Measurements from ENCODE around the gene RUNX3.

The RUNX3 gene

DNA sequence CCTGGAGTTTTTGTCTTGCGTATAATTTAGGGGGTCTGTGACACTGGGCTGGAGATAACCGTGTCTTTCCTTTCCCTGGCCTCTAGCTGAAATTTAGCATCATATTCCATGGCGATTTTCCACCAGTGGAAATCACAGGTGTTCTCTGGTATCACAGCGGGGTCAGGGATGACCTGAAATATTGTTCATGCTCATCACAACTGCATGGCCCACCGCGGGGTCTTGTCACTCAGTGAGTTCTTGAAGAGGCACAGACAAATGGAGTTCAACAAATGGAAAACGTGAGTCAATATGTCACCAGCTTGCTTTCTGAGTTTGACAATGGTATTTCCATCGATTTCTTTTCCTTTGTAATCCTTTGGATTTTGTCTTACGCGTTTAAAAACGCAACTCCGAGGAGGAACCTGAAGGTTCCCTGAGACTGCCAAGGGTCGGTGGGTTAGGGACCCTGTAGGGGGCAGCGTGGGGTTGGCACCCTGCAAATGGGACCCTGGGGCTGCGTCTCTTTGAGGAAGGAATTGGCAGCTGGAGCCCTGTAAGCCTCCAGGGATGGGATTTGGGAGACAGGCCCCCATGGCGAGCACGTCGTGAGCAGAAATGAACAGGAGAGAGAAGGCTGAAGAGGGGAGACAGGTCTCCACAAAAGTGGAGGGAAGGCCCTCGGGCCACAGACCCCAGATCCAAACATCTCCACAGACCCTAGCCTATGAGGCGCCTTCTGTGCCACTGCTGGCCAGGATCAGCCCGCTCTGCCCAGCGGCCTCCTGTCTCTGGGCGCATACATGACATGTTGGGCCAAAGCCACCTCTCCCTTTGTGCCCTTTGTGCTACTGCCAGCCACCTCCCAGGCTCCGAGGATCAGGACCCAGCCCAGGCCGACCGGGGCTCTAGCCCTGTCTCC lies 32.1 kb upstream of the RUNX3 start:
- TF ChIP-seq TAF1 (IDR thresholded peaks at IDR 0.05; ENCODE audit: low read depth) (no peak), NFIC (IDR thresholded peaks at IDR 0.05) (no peak), TEAD4 (IDR thresholded peaks at IDR 0.05) (no peak), YY1 (IDR thresholded peaks at IDR 0.05; ENCODE audit: low read depth) (no peak), TCF12 (IDR thresholded peaks at IDR 0.05; ENCODE audit: low read depth) (no peak), RAD21 (IDR thresholded peaks at IDR 0.05; ENCODE audit: low read depth) (no peak), ZBTB7A (IDR thresholded peaks at IDR 0.05; ENCODE audit: low read depth) (no peak), EGR1 (IDR thresholded peaks at IDR 0.05) (no peak), CREB1 (IDR thresholded peaks at IDR 0.05; ENCODE audit: low read depth) (no peak), MAX (IDR thresholded peaks at IDR 0.05) (no peak)
- TF ChIP-seq, protein P1, sequence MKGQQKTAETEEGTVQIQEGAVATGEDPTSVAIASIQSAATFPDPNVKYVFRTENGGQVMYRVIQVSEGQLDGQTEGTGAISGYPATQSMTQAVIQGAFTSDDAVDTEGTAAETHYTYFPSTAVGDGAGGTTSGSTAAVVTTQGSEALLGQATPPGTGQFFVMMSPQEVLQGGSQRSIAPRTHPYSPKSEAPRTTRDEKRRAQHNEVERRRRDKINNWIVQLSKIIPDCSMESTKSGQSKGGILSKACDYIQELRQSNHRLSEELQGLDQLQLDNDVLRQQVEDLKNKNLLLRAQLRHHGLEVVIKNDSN (IDR thresholded peaks at IDR 0.05): no peak

GRCh38 chr1:24961334-24961733 lies 31.3 kb upstream of the RUNX3 start:
- TF ChIP-seq CREB1 (IDR thresholded peaks at IDR 0.05; ENCODE audit: low read depth) (no peak), TAF1 (IDR thresholded peaks at IDR 0.05; ENCODE audit: low read depth) (no peak), ZBTB7A (IDR thresholded peaks at IDR 0.05; ENCODE audit: low read depth) (no peak), NFIC (IDR thresholded peaks at IDR 0.05) (no peak), TCF12 (IDR thresholded peaks at IDR 0.05; ENCODE audit: low read depth) (no peak), REST (IDR thresholded peaks at IDR 0.05; ENCODE audit: low read depth) (no peak), TEAD4 (IDR thresholded peaks at IDR 0.05) (no peak), RAD21 (IDR thresholded peaks at IDR 0.05; ENCODE audit: low read depth) (no peak), YY1 (IDR thresholded peaks at IDR 0.05; ENCODE audit: low read depth) (no peak)
- TF ChIP-seq, protein P1 (IDR thresholded peaks at IDR 0.05): no peak

DNA sequence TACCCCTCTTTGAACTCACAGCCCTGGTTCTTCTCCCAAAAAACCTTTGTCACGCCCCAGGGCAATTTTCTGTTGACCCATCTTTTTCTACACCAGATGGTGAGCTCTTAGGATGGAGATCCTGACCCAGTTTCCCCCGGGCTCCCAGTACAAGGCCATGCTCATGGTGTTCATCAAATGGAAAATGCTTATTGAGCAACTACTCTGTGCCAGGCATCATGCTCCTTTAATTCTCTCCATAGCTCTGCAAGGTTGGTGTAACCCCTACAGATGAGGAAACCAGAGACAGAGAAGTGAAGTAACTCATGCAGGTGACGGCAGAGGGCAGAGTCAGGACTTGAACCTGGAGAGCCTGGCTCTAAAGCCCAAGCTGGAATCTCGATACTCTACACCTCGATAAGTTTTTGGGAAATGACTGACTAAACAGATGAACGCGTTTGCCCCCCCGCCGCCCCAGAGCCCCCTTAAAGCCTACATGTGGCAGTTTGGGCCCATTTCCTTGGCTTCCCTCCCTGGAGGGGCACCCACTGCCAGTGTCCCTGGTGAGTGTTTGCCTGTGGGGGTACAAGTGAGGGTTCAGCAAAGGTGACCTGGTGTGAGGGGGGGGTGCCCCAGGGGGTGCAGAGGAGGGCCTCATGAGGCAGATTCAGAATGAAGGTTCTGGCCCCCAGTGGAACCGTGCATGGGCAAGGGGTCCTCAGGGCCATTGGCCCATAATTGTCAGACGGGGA lies 30.2 kb upstream of the RUNX3 start:
- TF ChIP-seq NFIC (IDR thresholded peaks at IDR 0.05): no peak
- TF ChIP-seq CREB1 (IDR thresholded peaks at IDR 0.05; ENCODE audit: low read depth): no peak
- no peak for TF ChIP-seq MAX (IDR thresholded peaks at IDR 0.05)
- no peak for TF ChIP-seq FOXM1 (IDR thresholded peaks at IDR 0.05; ENCODE audit: borderline replicate concordance, low read depth)
- TF ChIP-seq REST (IDR thresholded peaks at IDR 0.05; ENCODE audit: low read depth): no peak
- TF ChIP-seq TCF12 (IDR thresholded peaks at IDR 0.05; ENCODE audit: low read depth): no peak
- TF ChIP-seq EP300 (IDR thresholded peaks at IDR 0.05; ENCODE audit: borderline replicate concordance): no peak

- TF ChIP-seq EP300 (IDR thresholded peaks at IDR 0.05; ENCODE audit: borderline replicate concordance) (no peak), TAF1 (IDR thresholded peaks at IDR 0.05; ENCODE audit: low read depth) (no peak), CEBPB (IDR thresholded peaks at IDR 0.05) (no peak)
Measured at GRCh38 chr1:24959623-24959975, 29.5 kb upstream of the RUNX3 start.

DNA sequence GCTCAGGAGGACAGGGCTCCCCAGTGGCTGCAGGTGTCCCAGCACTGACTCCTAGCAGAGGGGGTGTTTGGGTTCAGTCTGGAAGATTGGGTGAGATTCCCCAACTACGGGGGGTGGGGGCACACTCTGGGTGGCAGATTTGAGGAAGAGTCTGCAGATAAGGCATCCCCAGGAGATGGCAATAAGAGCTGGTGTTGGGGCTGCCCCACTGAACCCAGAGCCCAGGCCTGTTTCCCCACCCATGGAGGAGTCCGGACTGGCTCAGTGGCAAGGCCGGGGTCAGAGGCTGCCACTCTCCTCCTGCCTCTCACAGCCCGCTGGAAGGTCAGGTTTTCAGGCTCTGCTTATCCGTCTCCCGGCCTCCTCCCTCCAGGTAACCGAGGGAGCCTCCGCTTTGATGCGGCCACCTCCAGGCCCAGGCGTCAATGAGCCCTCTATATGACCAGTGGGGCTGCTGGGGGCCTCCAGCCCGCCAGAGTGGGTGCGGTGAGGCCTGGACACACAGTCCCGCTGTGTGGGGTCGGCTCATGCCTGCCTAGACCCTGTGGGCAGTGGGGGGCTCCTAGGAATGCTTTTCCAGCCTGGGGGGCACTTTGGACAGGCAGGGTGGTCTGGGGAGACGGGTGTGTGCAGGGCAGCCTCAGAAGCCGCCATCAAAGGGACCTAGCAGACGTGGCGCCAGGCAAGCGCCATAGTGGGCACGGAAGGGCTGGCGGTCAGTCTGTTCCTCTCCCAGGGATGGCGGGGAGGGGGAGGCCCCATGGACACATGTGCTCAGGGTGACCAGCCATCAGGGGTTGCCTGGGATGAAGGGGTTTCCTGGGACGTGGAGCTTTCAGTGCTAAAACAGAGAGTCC lies 28.9 kb upstream of the RUNX3 start:
- TF ChIP-seq TCF12 (IDR thresholded peaks at IDR 0.05; ENCODE audit: low read depth) (no peak), FOXM1 (IDR thresholded peaks at IDR 0.05; ENCODE audit: borderline replicate concordance, low read depth) (no peak), CREB1 (IDR thresholded peaks at IDR 0.05; ENCODE audit: low read depth) (no peak), NFIC (IDR thresholded peaks at IDR 0.05) (no peak), RAD21 (IDR thresholded peaks at IDR 0.05; ENCODE audit: low read depth) (no peak), ZBTB7A (IDR thresholded peaks at IDR 0.05; ENCODE audit: low read depth) (no peak), EP300 (IDR thresholded peaks at IDR 0.05; ENCODE audit: borderline replicate concordance) (no peak), MAX (IDR thresholded peaks at IDR 0.05) (no peak), TAF1 (IDR thresholded peaks at IDR 0.05; ENCODE audit: low read depth) (no peak), YY1 (IDR thresholded peaks at IDR 0.05; ENCODE audit: low read depth) (no peak), REST (IDR thresholded peaks at IDR 0.05; ENCODE audit: low read depth) (no peak), TEAD4 (IDR thresholded peaks at IDR 0.05) (no peak), EGR1 (IDR thresholded peaks at IDR 0.05) (no peak), CEBPB (IDR thresholded peaks at IDR 0.05) (no peak)
- TF ChIP-seq, protein P1 (IDR thresholded peaks at IDR 0.05): no peak
